Measurements from ENCODE around the gene SPIRE2. TPM values are rescaled to one million over a fixed set of nuclear protein-coding genes. Genes with fewer than 3 reads are reported as not detected.

The SPIRE2 gene
- total and polyA plus RNA-seq, 2 of the 13 experiments (the other 11 are each of a cell fraction or from before 2014, with no cell fraction given), result 13.3 to 37.5 TPM

- no peak for TF ChIP-seq ZNF597 (CRISPR knock-in tag; IDR thresholded peaks at IDR 0.05)
- no peak for TF ChIP-seq KMT2B (CRISPR knock-in tag; IDR thresholded peaks at IDR 0.05)
- 0 out of 2 replicates have a peak, but pooled peaks have one; percentile 1 for TF ChIP-seq SP5 (CRISPR knock-in tag; IDR thresholded peaks at IDR 0.05; ENCODE audit: borderline replicate concordance, low read depth)
- TF ChIP-seq ZNF782 (CRISPR knock-in tag; IDR thresholded peaks at IDR 0.05; ENCODE audit: borderline replicate concordance), result no peak
- no peak for TF ChIP-seq SIN3A (IDR thresholded peaks at IDR 0.05; ENCODE audit: borderline replicate concordance, low read depth, low read length)
- 0 out of 2 replicates have a peak, but pooled peaks have one; percentile 23 for TF ChIP-seq ARID3A (IDR thresholded peaks at IDR 0.05; ENCODE audit: low read depth, low read length)
- no peak for TF ChIP-seq LCORL (IDR thresholded peaks at IDR 0.05)
- TF ChIP-seq LCORL (CRISPR knock-in tag; IDR thresholded peaks at IDR 0.05), result no peak
- no peak for TF ChIP-seq MBNL3 (CRISPR knock-in tag; conservative IDR thresholded peaks at IDR 0.05)
- no peak for TF ChIP-seq SOX6 (IDR thresholded peaks at IDR 0.05)
- peak; percentile 70 for TF ChIP-seq SOX6 (CRISPR knock-in tag; IDR thresholded peaks at IDR 0.05)
- peak; percentile 35 for TF ChIP-seq ZBTB26 (CRISPR knock-in tag; IDR thresholded peaks at IDR 0.05; ENCODE audit: borderline replicate concordance)
- TF ChIP-seq ZGPAT (CRISPR knock-in tag; IDR thresholded peaks at IDR 0.05), result no peak
- no peak for TF ChIP-seq LRRFIP1 (CRISPR knock-in tag; conservative IDR thresholded peaks at IDR 0.05)
- 0 out of 2 replicates have a peak, but pooled peaks have one; percentile 3 for TF ChIP-seq ZSCAN25 (CRISPR knock-in tag; IDR thresholded peaks at IDR 0.05)
- no peak for TF ChIP-seq AFF4 (CRISPR knock-in tag; IDR thresholded peaks at IDR 0.05)
Observed at GRCh38 chr16:89842471-89843408, 14.5 kb downstream of the SPIRE2 start (continued).

All from HepG2 (cell line).